GM18520 (cell line): ENCODE results near the gene BASP1.

Experiments
- ATAC-seq: cut with Tn5 transposase; IDR thresholded peaks from one replicate; pipeline ENCODE4 v1.9.1; 2021; ENCODE audit not compliant: unreplicated experiment

BASP1 gene

DNA sequence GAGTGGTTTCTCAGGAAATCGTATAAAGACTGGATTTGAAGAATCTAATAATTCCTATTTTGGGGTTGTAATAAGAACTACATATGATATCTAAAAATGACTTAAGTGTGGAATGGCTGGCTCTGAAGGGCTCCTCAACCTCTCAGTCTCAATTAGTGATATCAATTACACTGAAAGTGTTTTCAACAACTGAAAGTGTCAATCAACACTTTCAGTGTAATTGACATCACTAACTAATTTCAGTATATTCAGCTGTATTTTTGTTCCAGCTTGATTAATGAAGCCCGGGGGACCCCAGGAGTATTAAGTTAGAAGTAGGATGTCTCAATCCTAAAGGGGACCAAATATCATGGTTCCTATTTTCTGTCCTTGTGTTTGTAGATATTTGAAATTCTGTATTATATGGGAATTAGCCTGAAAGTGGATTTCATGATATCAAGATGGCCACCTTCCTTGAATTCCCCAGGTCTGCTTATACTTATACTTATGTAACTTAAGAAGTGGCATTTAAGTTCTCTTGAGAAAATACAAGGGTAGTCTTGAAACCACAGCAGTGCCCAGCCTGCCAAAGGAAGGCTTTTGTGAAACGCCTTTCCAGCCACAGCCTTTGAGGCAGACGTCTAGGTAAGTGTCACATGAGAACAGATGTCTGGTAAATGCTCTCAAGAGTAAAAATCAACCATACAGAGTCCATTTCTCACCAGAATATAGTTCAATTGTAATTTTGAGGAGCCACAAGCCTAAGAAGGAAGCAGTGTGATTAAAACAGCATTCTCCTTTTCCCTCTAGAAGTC, 4.6 kb downstream of the BASP1 start:
- no peak for ATAC-seq

DNA sequence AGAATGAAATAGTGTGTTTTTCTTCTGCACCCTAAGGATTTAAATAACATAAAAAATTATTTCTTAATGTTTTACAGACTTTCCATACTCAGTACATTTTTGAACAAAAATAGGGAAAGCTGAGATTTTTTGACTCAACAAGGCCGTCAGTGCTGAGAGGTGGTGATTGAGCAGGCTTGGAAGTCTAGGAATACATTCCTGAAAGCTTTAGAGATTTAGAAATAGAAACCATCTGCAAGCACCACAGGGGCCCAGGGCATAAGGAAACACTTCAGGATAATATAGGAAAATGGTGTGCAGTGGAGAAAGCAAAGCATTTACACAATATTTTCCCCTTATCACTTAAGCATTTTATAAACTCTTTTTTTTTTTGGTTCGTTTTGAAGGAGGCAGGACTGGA, 5.2 kb downstream of the BASP1 start:
- no peak for ATAC-seq

GRCh38 chr5:17223367-17224185, 6.1 kb downstream of the BASP1 start:
- ATAC-seq: no peak

GRCh38 chr5:17224858-17225511, 7.6 kb downstream of the BASP1 start:
- ATAC-seq: peak; percentile 65

GRCh38 chr5:17225520-17225919, 8.1 kb downstream of the BASP1 start:
- no peak for ATAC-seq

- ATAC-seq: no peak
Observed at GRCh38 chr5:17227868-17228267, 10.4 kb downstream of the BASP1 start.

DNA sequence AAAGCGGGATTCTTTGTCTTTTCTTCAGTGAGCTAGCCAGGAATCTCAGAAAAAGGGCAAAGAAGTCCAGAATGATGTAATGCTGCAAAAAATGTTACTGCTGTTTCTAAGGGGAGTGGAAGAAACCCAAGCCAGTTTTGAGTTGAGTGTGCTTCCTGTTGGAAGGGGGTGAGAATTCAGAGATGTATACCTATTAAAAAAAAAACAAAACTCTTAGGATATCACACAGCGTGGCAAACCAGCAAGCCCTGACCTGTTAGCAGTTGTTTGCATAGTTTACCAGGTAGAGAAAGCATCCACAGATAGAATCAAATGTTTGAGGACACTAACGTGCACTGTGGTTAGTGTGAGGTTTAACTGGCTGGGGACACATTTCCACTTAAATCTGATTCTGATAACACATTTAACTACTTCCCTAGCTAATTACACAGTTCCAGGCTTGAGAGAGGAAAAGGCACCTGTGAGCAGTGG, 11.4 kb downstream of the BASP1 start:
- ATAC-seq: peak; percentile 46

GRCh38 chr5:17229313-17229712, 11.9 kb downstream of the BASP1 start:
- ATAC-seq: peak; percentile 15

- no peak for ATAC-seq
Observed at GRCh38 chr5:17230191-17230590, 12.8 kb downstream of the BASP1 start.

- ATAC-seq: no peak
Observed at GRCh38 chr5:17230808-17231525, 13.5 kb downstream of the BASP1 start.

GRCh38 chr5:17232405-17232804, 15.0 kb downstream of the BASP1 start:
- no peak for ATAC-seq

- ATAC-seq: no peak
Observed at GRCh38 chr5:17233488-17233887, 16.1 kb downstream of the BASP1 start.

GRCh38 chr5:17234374-17234773, 16.9 kb downstream of the BASP1 start:
- no peak for ATAC-seq

DNA sequence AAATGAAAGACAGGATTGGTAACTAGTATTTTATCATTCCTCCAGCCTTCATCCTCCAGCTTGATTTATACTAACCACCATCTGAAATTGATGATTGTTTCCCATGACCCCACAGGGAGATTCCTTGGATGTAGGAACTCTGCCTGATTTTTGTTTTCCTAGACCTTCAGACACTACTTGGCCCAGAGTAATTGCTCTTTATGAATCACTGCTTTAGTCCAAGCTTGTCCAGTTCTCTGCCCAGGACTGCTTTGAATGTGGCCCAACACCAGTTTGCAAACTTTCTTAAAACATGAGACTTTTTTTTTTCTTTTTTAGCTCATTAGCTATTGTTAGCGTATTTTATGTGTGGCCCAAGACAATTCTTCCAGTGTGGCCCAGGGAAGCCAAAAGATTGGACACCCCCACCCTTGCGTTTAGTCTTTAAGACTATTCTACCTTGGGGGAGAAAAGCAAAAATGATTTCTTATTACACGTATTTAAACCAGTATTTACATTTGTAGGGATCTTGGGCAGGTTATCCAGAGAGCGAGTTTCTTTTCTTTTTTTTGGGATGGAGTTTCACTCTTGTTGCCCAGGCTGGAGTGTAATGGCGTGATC, 18.4 kb downstream of the BASP1 start:
- ATAC-seq: no peak

DNA sequence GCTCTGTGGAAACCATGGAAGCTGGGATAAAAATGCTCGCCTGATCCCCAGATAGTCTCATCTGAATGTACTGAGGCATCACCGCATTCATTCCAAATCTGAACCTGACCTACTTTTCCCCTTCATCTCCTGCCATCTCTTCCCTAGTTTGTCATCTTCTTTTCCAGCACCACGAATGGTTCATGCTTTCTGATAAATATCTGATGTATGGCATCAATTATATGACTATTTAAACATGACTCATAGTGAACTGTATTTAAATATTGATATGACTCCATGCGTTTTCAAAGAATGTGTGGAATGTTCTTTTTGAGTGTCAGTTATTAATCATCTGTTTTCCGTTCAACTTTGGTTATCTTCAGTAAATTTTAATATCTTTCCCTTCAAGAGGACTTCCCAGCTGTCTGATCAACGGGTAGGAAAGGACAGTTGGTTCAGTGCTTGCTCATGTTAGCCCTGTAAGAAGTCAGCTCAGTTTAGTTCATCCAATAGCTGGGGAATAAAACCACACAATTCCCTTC, 21.1 kb downstream of the BASP1 start:
- no peak for ATAC-seq

GRCh38 chr5:17239953-17240352, 22.5 kb downstream of the BASP1 start:
- no peak for ATAC-seq

DNA sequence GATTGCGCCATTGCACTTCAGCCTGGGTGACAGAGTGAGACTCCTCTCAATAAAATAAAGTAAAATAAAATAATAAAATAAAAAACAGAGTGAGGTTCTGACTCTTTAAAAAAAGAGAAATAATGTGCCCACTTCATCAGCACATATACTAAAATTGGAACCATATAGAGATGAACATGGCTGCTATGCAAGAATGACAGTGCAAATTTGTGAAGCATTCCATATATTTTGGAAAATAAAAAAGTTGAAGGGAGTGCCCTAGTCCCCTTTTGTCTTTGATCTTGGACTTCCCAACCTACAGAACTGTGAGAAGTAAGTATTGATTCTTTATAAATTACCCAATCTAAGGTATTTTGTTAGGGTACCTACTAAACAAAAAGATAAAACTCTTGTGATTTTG, 23.1 kb downstream of the BASP1 start:
- ATAC-seq: no peak

- no peak for ATAC-seq
Observed at GRCh38 chr5:17241635-17242034, 24.2 kb downstream of the BASP1 start.

- no peak for ATAC-seq
Observed at GRCh38 chr5:17243287-17244063, 26.0 kb downstream of the BASP1 start.
